Smooth muscle cell (in vitro differentiated cells): ENCODE results near the gene TOMT. TPM values are rescaled to one million over a fixed set of nuclear protein-coding genes. Genes with fewer than 3 reads are reported as not detected.
"Not testable (repeated sequence)": the region's sequence is repeated elsewhere in the genome, so short reads cannot be mapped to it uniquely, and the experiment has no call there.

Source experiments
- DNase-seq: peaks from one replicate; lab custom pipeline; 2025; ENCODE audit not compliant: unreplicated experiment; lab: John Stamatoyannopoulos, UW
- H2AFZ ChIP-seq: fragments of 200-600 bp; sonication (generic); 2 replicates; pipeline ENCODE4 v1.6.0; 2016; ENCODE audit warnings: antibody characterized with exemption, low read depth, mild to moderate bottlenecking
- H3F3A ChIP-seq: fragments of 200-600 bp; sonication (generic); 2 replicates; pipeline ENCODE4 v1.6.0; 2017; ENCODE audit warnings: antibody characterized with exemption, low read depth
- H3K27ac ChIP-seq: fragments of 200-600 bp; sonication (generic); 2 replicates; pipeline ENCODE4 v1.5.1; 2016; ENCODE audit warnings: low read depth, mild to moderate bottlenecking
- H3K27me3 ChIP-seq: fragments of 200-600 bp; sonication (generic); 2 replicates; pipeline ENCODE4 v1.6.1; 2016; ENCODE audit warnings: low read depth, mild to moderate bottlenecking
- H3K36me3 ChIP-seq: fragments of 200-600 bp; sonication (generic); 2 replicates; pipeline ENCODE4 v1.5.1; 2016; ENCODE audit warnings: low read depth
- H3K4me1 ChIP-seq: fragments of 200-600 bp; sonication (generic); 2 replicates; pipeline ENCODE4 v1.5.1; 2016; ENCODE audit warnings: low read depth
- H3K4me2 ChIP-seq: fragments of 200-600 bp; sonication (generic); 2 replicates; pipeline ENCODE4 v1.6.0; 2016; ENCODE audit warnings: mild to moderate bottlenecking
- H3K4me3 ChIP-seq: fragments of 200-600 bp; sonication (generic); 2 replicates; pipeline ENCODE4 v1.5.1; 2016; ENCODE audit warnings: mild to moderate bottlenecking
- H3K79me2 ChIP-seq: fragments of 200-600 bp; sonication (generic); 2 replicates; pipeline ENCODE4 v1.6.0; 2016; ENCODE audit warnings: low read depth, mild to moderate bottlenecking
- H3K9ac ChIP-seq: fragments of 200-600 bp; sonication (generic); 2 replicates; pipeline ENCODE4 v1.6.0; 2016; ENCODE audit warnings: low read depth
- H3K9me3 ChIP-seq: fragments of 200-600 bp; sonication (generic); replicated peaks from 2 replicates; pipeline ENCODE4 v1.5.1; 2016; ENCODE audit warnings: low read depth
- H4K20me1 ChIP-seq: fragments of 200-600 bp; sonication (generic); 2 replicates; pipeline ENCODE4 v1.6.0; 2016; ENCODE audit warnings: low read depth
- WGBS: methylation state at CpG from one replicate; pipeline ENCODE4 v1.1.7; 2016; ENCODE audit warnings: low lambda C conversion rate; 5-methylcytosine and 5-hydroxymethylcytosine counted together
- polyA plus RNA-seq: library from polyadenylated mRNA; unstranded; fragments of >200 nt; fragmentation: Nextera tagmentation; extraction: Ambion mirVana; gene quantifications from 2 replicates; pipeline ENCODE4 v1.2.1, GENCODE V29; 2016
- total RNA-seq: library from RNA; depleted of rRNA; stranded (reverse); fragments of >200 nt; gene quantifications from 2 replicates; pipeline ENCODE4 v1.2.3, GENCODE V29; 2014
- TF ChIP-seq, protein P1 (sequence below): fragments of 200-600 bp; sonication (generic); IDR thresholded peaks from 2 replicates; pipeline ENCODE4 v1.5.1; 2017; ENCODE audit warnings: borderline replicate concordance, mild to moderate bottlenecking, antibody characterized with exemption; ENCODE audit not compliant: insufficient read depth, poor library complexity, severe bottlenecking

The TOMT gene
- total and polyA plus RNA-seq, 2 experiments from 2014 or later: not detected

DNA sequence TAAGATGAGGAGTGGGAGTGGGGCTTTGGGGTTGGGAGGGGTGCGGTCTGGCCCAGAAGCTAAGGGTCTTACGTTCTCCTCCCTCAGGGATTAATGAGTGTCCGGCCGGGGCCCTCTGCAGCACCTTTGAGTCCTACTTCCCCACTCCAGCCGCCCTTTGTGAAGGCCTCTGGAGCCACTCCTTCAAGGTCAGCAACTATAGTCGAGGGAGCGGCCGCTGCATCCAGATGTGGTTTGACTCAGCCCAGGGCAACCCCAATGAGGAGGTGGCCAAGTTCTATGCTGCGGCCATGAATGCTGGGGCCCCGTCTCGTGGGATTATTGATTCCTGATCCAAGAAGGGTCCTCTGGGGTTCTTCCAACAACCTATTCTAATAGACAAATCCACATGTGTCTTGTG lies 33.8 kb downstream of the TOMT start:
- Histone ChIP-seq H3K79me2 (no peaks in the 10 kb centered on the region), H3K27me3 (no peaks in the 10 kb centered on the region), H2AFZ (no peak overlapping the region), H3F3A (no peaks in the 10 kb centered on the region), H3K4me3 (no peak overlapping the region), H3K27ac (no peak overlapping the region), H3K9me3 (no peaks in the 10 kb centered on the region), H3K36me3 (no peaks in the 10 kb centered on the region), H3K4me1 (no peaks in the 10 kb centered on the region), H3K4me2 (no peak overlapping the region), H3K9ac (no peak overlapping the region), H4K20me1 (no peaks in the 10 kb centered on the region)
- TF ChIP-seq, protein P1, sequence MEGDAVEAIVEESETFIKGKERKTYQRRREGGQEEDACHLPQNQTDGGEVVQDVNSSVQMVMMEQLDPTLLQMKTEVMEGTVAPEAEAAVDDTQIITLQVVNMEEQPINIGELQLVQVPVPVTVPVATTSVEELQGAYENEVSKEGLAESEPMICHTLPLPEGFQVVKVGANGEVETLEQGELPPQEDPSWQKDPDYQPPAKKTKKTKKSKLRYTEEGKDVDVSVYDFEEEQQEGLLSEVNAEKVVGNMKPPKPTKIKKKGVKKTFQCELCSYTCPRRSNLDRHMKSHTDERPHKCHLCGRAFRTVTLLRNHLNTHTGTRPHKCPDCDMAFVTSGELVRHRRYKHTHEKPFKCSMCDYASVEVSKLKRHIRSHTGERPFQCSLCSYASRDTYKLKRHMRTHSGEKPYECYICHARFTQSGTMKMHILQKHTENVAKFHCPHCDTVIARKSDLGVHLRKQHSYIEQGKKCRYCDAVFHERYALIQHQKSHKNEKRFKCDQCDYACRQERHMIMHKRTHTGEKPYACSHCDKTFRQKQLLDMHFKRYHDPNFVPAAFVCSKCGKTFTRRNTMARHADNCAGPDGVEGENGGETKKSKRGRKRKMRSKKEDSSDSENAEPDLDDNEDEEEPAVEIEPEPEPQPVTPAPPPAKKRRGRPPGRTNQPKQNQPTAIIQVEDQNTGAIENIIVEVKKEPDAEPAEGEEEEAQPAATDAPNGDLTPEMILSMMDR: no peak
- 94% methylated on average over 11 of the region's 11 CpGs for WGBS
- DNase-seq: no peak

- Histone ChIP-seq H2AFZ (no peak overlapping the region), H3K27me3 (no peaks in the 10 kb centered on the region), H3K4me3 (no peak overlapping the region), H3K9ac (no peak overlapping the region), H3F3A (no peaks in the 10 kb centered on the region), H4K20me1 (no peaks in the 10 kb centered on the region), H3K4me2 (no peak overlapping the region), H3K79me2 (no peaks in the 10 kb centered on the region), H3K27ac (peak overlapping the region; percentile 82), H3K4me1 (no peaks in the 10 kb centered on the region), H3K9me3 (no peaks in the 10 kb centered on the region), H3K36me3 (no peaks in the 10 kb centered on the region)
- no peak for DNase-seq
- TF ChIP-seq, protein P1: no peak
- WGBS: 92% methylated on average over 2 of the region's 2 CpGs
Measured at GRCh38 chr11:72140661-72141060, 34.9 kb downstream of the TOMT start.

GRCh38 chr11:72141066-72141465 lies 35.3 kb downstream of the TOMT start:
- H3K9ac ChIP-seq: peak overlapping the region; percentile 47

DNA sequence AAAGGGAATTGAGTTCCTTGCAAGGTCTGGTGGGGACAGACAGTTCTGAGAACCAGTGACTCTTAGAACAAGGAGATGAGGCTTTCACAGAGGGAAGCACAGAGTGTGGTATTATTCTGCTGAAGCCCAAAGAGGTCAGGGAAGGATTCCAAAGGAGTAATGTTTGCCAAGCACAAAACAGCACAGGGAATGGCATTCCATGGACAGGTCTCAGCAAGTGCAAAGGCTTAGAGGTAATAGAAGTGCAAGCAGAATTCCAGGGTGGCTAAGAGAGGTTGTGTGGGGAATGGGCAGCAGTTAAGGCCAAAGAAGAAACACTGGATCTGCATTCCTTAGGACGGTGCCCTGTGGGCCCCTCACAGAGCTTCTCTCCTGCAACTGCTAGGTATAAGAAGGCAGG lies 36.4 kb downstream of the TOMT start:
- H3K9ac ChIP-seq, H3F3A ChIP-seq, H4K20me1 ChIP-seq, H3K9me3 ChIP-seq, H3K4me3 ChIP-seq, H3K79me2 ChIP-seq, H3K4me1 ChIP-seq, H2AFZ ChIP-seq, H3K27me3 ChIP-seq, H3K4me2 ChIP-seq, H3K36me3 ChIP-seq, DNase-seq: not testable (repeated sequence)
- 38% methylated on average over 1 of the region's 1 CpG for WGBS
- peak overlapping the region; percentile 82 for H3K27ac ChIP-seq

More at GRCh38 chr11:72141066-72141465, 35.3 kb downstream of the TOMT start:
- Histone ChIP-seq H3K27ac (peak overlapping the region; percentile 82), H2AFZ (no peak overlapping the region), H3K36me3 (no peaks in the 10 kb centered on the region), H4K20me1 (no peaks in the 10 kb centered on the region), H3K4me3 (no peak overlapping the region), H3K27me3 (no peaks in the 10 kb centered on the region), H3K4me2 (peak overlapping the region; percentile 41), H3K4me1 (no peaks in the 10 kb centered on the region), H3K9me3 (no peaks in the 10 kb centered on the region), H3K79me2 (no peaks in the 10 kb centered on the region), H3F3A (no peaks in the 10 kb centered on the region)
- 30% methylated on average over 3 of the region's 3 CpGs for WGBS
- no peak for DNase-seq
- TF ChIP-seq, protein P1: no peak

DNA sequence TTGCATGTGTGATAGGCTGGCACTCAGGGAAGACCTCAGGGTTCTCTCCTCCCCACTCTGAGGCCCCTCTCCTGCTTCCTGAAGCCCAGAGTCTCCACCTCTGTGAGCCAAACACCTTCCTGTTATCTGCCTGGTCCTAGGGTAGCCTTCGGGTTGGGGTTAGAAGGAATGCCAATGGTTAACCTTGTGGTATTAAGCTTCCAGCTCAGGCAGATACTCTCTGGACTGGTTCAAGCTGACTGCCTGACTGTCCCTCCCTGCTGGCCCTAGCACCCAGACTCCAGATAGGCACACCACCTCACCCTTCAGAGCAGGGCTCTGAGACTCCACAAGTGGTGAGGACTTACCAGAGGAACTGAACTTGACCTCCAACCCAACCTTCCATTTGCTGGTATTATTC lies 36.8 kb downstream of the TOMT start:
- not testable (repeated sequence) for H3K4me3 ChIP-seq, H4K20me1 ChIP-seq, H2AFZ ChIP-seq, H3K4me2 ChIP-seq, H3K9me3 ChIP-seq, H3K4me1 ChIP-seq, DNase-seq, H3F3A ChIP-seq, H3K27me3 ChIP-seq, H3K36me3 ChIP-seq, H3K9ac ChIP-seq, H3K27ac ChIP-seq, H3K79me2 ChIP-seq
- no CpG with 5 or more reads among the region's 1 CpG for WGBS
